Heart left ventricle (tissue), 16 donors: Measurements from ENCODE around the gene CAP1. TPM values are rescaled to one million over a fixed set of nuclear protein-coding genes. Genes with fewer than 3 reads are reported as not detected.
"Not testable (repeated sequence)": the region's sequence is repeated elsewhere in the genome, so short reads cannot be mapped to it uniquely, and the experiment has no call there.

Experiments
- ATAC-seq, 4 donors: fragments of 200-7000 bp; cut with Tn5 transposase; one replicate each; pipeline ENCODE4 v1.9.1; 2020 to 2022; ENCODE audit warnings: moderate library complexity in 4 of 4, mild to moderate bottlenecking in 3 of 4, moderate number of reproducible peaks in 1 of 4
- DNase-seq, 5 donors: peaks; one replicate each; pipeline ENCODE4 v3.0.0-alpha.2; 2020
- H3K27ac ChIP-seq, 12 donors: fragments of 200-600 bp; sonication (generic) in 4 of 12; one replicate each; pipeline versions ENCODE4 v1.5.0 to v1.8.0; 2016 to 2022; ENCODE audit warnings: mild to moderate bottlenecking in 2 of 12
- H3K27me3 ChIP-seq, 9 donors: fragments of 200-600 bp; sonication (generic) in 2 of 9; one replicate each; pipeline versions ENCODE4 v1.5.1 to v1.8.0; 2016 to 2022; ENCODE audit warnings: mild to moderate bottlenecking in 3 of 9
- H3K36me3 ChIP-seq, 9 donors: fragments of 200-600 bp; sonication (generic) in 2 of 9; one replicate each; pipeline versions ENCODE4 v1.5.0 to v1.8.0; 2018 to 2022; ENCODE audit warnings: mild to moderate bottlenecking in 2 of 9
- H3K4me1 ChIP-seq, 12 donors: fragments of 200-600 bp; sonication (generic) in 4 of 12; one replicate each; pipeline versions ENCODE4 v1.5.0 to v1.8.0; 2016 to 2022; ENCODE audit warnings: mild to moderate bottlenecking in 3 of 12
- H3K4me3 ChIP-seq, 12 donors: fragments of 200-600 bp; sonication (generic) in 4 of 12; one replicate each; pipeline versions ENCODE4 v1.5.0 to v1.8.0; 2017 to 2022; ENCODE audit warnings: mild to moderate bottlenecking in 9 of 12, moderate library complexity in 4 of 12
- H3K9me3 ChIP-seq, 12 donors: fragments of 200-600 bp; sonication (generic) in 4 of 12; one replicate each; pipeline versions ENCODE4 v1.5.0 to v1.8.0; 2016 to 2022; ENCODE audit warnings: mild to moderate bottlenecking in 1 of 12
- CTCF ChIP-seq, 12 donors: fragments of 200-600 bp; sonication (generic) in 4 of 12; IDR thresholded peaks; one replicate each; pipeline versions ENCODE4 v1.5.0 to v1.8.0; 2018 to 2022; ENCODE audit warnings: antibody characterized with exemption in 12 of 12, mild to moderate bottlenecking in 5 of 12
- POLR2A ChIP-seq, 2 donors: fragments of 450-650 bp; IDR thresholded peaks; one replicate each; pipeline ENCODE4 v1.6.1; 2017; ENCODE audit warnings: antibody characterized with exemption in 2 of 2, mild to moderate bottlenecking in 2 of 2, moderate library complexity in 2 of 2
- WGBS, 4 donors: extraction: QIAGEN DNeasy Blood & Tissue Kit in 2 of 4; methylation state at CpG; one replicate each; pipeline versions ENCODE4 v1.1.5 to v1.1.7; 2013 to 2018; 5-methylcytosine and 5-hydroxymethylcytosine counted together
- intact Hi-C, 10 donors: fragments of 100-400 bp; cut with DNase I; formaldehyde crosslinking; loops; one replicate each; pipeline versions ENCODE4 v1.11.1 to v1.14.2; 2022
- polyA plus RNA-seq, 2 donors: library from polyadenylated mRNA; stranded (reverse); fragments of 200-250 nt; gene quantifications; one replicate each; pipeline ENCODE4 v1.2.3, GENCODE V29; 2013
- total RNA-seq, 9 donors: library from RNA; depleted of rRNA in 2 of 9; stranded (reverse); fragments of >200 nt in 2 of 9; fragmentation: NEBNext Ultra II Directional in 3 of 9; extraction: Animal tissue kit (Norgen Biotek cat#: 25700) in 3 of 9; gene quantifications; one replicate each; pipeline versions ENCODE4 v1.1.0 to v1.2.4, GENCODE V29; 2016 to 2023
- donor health status: ischemic (EF 13 %, LVEDD 7.1; RV severe dilation, severe dysfunction).
- donor health status: healthy with polysubstance abuse.
- donor health status: DM: no; HTN: yes; CAD: no.
- donor health status: DM: no; HTN: no; CAD: no.
- donor health status: ischemic (EF 25% LVEDD 6.9; RV normal size, moderate dysfunction).
- donor health status: ischemic (EF 25% LVEDD 5.7; RV mildly dilated, moderate dysfunction).
- donor health status: healthy.
- donor health status: DM: yes; HTN: yes; CAD: no.
- donor health status: ischemic (EF 35%, LVEDD 5.7; RV mildly dilated, moderate dysfunction).
- donor health status: nonischemic (EF 11% LVEDD 7.7; RV severe dilation, severe dysfunction).
- donor health status: DM: yes; HTN: yes; CAD: no.
- donor health status: PGD.
- donor health status: ischemic (EF 29% LVEDD 5.4; RV normal size, mild dysfunction).
- donor health status: nonischemic (EF 23%, LVEDD 6.1; RV moderate dilation, normal function).

Gene CAP1
- total and polyA plus RNA-seq, 11 donors = 23.8 to 249 (median 69.9) TPM

- peaks cover 0 to 85% (median 65%) of the 10 kb centered on the region in 9 donors for H3K36me3 ChIP-seq
- ATAC-seq (peak in 3 of 4 donors; percentile 60 to 68 (median 63)), DNase-seq (peak in 2 of 5 donors; percentile 33 to 34)
- 90 to 93% (median 90%) methylated on average over 5 of the region's 5 CpGs for WGBS, 4 donors
- H3K4me1 ChIP-seq = peaks cover 0 to 71% (median 0%) of the 10 kb centered on the region in 12 donors
- TF ChIP-seq POLR2A (IDR thresholded peaks at IDR 0.05) (no peak), CTCF (IDR thresholded peaks at IDR 0.05) (peak; percentile 56 to 78 (median 68))
- no peak overlapping the region for H3K4me3 ChIP-seq
- no peaks in the 10 kb centered on the region for H3K9me3 ChIP-seq
- intact Hi-C loops = no loop called here
- peak overlapping the region in 1 of 12 donors; percentile 81 for H3K27ac ChIP-seq
- no peaks in the 10 kb centered on the region for H3K27me3 ChIP-seq
Observed at GRCh38 chr1:40078512-40079333, 38.2 kb downstream of the CAP1 start.

GRCh38 chr1:40079774-40080400 is 39.4 kb downstream of the CAP1 start:
- WGBS, 4 donors = 89 to 94% (median 90%) methylated on average over 6 of the region's 6 CpGs
- ATAC-seq = peak in 1 of 4 donors; percentile 27
- DNase-seq = no peak
- Histone ChIP-seq H3K27me3 (no peaks in the 10 kb centered on the region), H3K4me1 (peaks cover 0 to 78% (median 0%) of the 10 kb centered on the region in 12 donors), H3K36me3 (peaks cover 0 to 78% (median 62%) of the 10 kb centered on the region in 9 donors), H3K27ac (peak overlapping the region in 1 of 12 donors; percentile 81), H3K4me3 (no peak overlapping the region), H3K9me3 (no peaks in the 10 kb centered on the region)
- intact Hi-C loops = loop anchor here in 2 of 10 donors (5.0 to 10.0 kb wide), 2 partner anchors 255 to 263 kb away; no protein-coding TSS in a partner anchor
- no peak for TF ChIP-seq CTCF (IDR thresholded peaks at IDR 0.05)
- TF ChIP-seq POLR2A (IDR thresholded peaks at IDR 0.05) = no peak

GRCh38 chr1:40081871-40082270 is 41.3 kb downstream of the CAP1 start:
- DNase-seq = no peak
- ATAC-seq = no peak
- WGBS, 4 donors = 65 to 83% (median 74%) methylated on average over 7 of the region's 7 CpGs
- intact Hi-C loops = loop anchor here in 3 of 10 donors (2.0 to 10.0 kb wide), 3 partner anchors 253 to 265 kb away; no protein-coding TSS in a partner anchor
- TF ChIP-seq CTCF (IDR thresholded peaks at IDR 0.05) = no peak
- no peak for TF ChIP-seq POLR2A (IDR thresholded peaks at IDR 0.05)
- Histone ChIP-seq H3K4me3 (no peak overlapping the region), H3K9me3 (no peaks in the 10 kb centered on the region), H3K27ac (peak overlapping the region in 1 of 12 donors; percentile 6), H3K4me1 (peaks cover 0 to 58% (median 0%) of the 10 kb centered on the region in 12 donors), H3K27me3 (no peaks in the 10 kb centered on the region), H3K36me3 (peaks cover 0 to 72% (median 56%) of the 10 kb centered on the region in 9 donors)

- DNase-seq = peak; percentile 36 to 80 (median 70)
- not testable (repeated sequence) for ATAC-seq, H3K9me3 ChIP-seq, H3K27me3 ChIP-seq, H3K27ac ChIP-seq
- peak; percentile 64 to 93 (median 78) for TF ChIP-seq CTCF (IDR thresholded peaks at IDR 0.05)
- intact Hi-C loops = loop anchor here in 4 of 10 donors (2.0 to 10.0 kb wide), 4 partner anchors 250 to 318 kb away; no protein-coding TSS in a partner anchor
- Histone ChIP-seq H3K36me3 (peaks cover 0 to 72% (median 59%) of the 10 kb centered on the region in 9 donors), H3K4me3 (peak overlapping the region in 2 of 12 donors; percentile 16 to 22), H3K4me1 (peaks cover 0 to 34% (median 0%) of the 10 kb centered on the region in 12 donors)
- WGBS, 4 donors = 25 to 30% (median 27%) methylated on average over 10 to 11 of the region's 11 CpGs
Observed at GRCh38 chr1:40084750-40085149, 44.2 kb downstream of the CAP1 start.
